Chondrocyte (in vitro differentiated cells): ENCODE data around the gene RAMAC. TPM values are rescaled to one million over a fixed set of nuclear protein-coding genes. Genes with fewer than 3 reads are reported as not detected.

ENCODE experiments used
- DNase-seq: peaks from one replicate; pipeline ENCODE4 v3.0.0; 2021; ENCODE audit warnings: mixed read lengths, low spot score
- H3K27ac Mint-ChIP-seq: one replicate; pipeline ENCODE4 v1.8.0; 2021; ENCODE audit warnings: mild to moderate bottlenecking, moderate library complexity, mixed read lengths; ENCODE audit not compliant: unreplicated experiment
- H3K27me3 Mint-ChIP-seq: 2 replicates; pipeline ENCODE4 v1.8.0; 2021; ENCODE audit warnings: low read depth, mixed read lengths
- H3K36me3 Mint-ChIP-seq: 2 replicates; pipeline ENCODE4 v1.8.0; 2021; ENCODE audit warnings: low read depth, mixed read lengths
- H3K4me1 Mint-ChIP-seq: 2 replicates; pipeline ENCODE4 v1.8.0; 2021; ENCODE audit warnings: low read depth, mild to moderate bottlenecking, mixed read lengths
- H3K4me3 Mint-ChIP-seq: one replicate; pipeline ENCODE4 v1.8.0; 2021; ENCODE audit warnings: mild to moderate bottlenecking, moderate library complexity, mixed read lengths; ENCODE audit not compliant: unreplicated experiment
- H3K9me3 Mint-ChIP-seq: 2 replicates; pipeline ENCODE4 v1.8.0; 2021; ENCODE audit warnings: low read depth, mixed read lengths
- total RNA-seq: library from RNA; stranded (reverse); gene quantifications from 3 replicates; pipeline ENCODE4 v1.2.1, GENCODE V29; 2021
- TF ChIP-seq, protein P1 (sequence below): fragments of 200-600 bp; sonication (generic); IDR thresholded peaks from 2 replicates; pipeline ENCODE4 v1.5.0; 2021; ENCODE audit warnings: antibody characterized with exemption, mild to moderate bottlenecking, moderate library complexity

Gene RAMAC
- total RNA-seq, 1 donor from 2014 or later, result 19.4 TPM

DNA sequence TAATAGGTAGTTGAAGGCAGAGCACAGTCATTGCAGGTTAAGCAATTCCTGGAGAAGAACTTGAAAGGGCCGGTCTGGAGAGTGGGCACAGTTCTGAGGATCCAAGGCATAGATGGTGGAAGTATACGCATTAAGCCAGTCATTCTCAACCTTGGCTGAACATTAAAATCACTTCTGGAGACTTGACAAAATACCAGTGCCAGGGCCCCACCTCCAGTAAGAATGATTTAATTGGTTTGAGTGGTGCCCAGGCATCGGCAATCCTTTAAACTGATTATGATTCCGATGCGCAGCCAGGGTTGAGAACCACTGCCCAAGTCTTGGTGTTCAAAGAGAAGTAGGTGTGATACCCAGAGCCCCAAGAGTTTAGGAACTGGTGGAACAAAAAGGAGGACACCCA lies 26.6 kb upstream of the RAMAC start:
- no peak overlapping the region for H3K27ac Mint-ChIP-seq
- no peaks in the 10 kb centered on the region for H3K4me1 Mint-ChIP-seq
- DNase-seq, result no peak
- H3K4me3 Mint-ChIP-seq, result no peak overlapping the region
- H3K36me3 Mint-ChIP-seq, result no peaks in the 10 kb centered on the region
- no peaks in the 10 kb centered on the region for H3K9me3 Mint-ChIP-seq
- TF ChIP-seq, protein P1, sequence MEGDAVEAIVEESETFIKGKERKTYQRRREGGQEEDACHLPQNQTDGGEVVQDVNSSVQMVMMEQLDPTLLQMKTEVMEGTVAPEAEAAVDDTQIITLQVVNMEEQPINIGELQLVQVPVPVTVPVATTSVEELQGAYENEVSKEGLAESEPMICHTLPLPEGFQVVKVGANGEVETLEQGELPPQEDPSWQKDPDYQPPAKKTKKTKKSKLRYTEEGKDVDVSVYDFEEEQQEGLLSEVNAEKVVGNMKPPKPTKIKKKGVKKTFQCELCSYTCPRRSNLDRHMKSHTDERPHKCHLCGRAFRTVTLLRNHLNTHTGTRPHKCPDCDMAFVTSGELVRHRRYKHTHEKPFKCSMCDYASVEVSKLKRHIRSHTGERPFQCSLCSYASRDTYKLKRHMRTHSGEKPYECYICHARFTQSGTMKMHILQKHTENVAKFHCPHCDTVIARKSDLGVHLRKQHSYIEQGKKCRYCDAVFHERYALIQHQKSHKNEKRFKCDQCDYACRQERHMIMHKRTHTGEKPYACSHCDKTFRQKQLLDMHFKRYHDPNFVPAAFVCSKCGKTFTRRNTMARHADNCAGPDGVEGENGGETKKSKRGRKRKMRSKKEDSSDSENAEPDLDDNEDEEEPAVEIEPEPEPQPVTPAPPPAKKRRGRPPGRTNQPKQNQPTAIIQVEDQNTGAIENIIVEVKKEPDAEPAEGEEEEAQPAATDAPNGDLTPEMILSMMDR, result no peak
- H3K27me3 Mint-ChIP-seq, result no peaks in the 10 kb centered on the region

DNA sequence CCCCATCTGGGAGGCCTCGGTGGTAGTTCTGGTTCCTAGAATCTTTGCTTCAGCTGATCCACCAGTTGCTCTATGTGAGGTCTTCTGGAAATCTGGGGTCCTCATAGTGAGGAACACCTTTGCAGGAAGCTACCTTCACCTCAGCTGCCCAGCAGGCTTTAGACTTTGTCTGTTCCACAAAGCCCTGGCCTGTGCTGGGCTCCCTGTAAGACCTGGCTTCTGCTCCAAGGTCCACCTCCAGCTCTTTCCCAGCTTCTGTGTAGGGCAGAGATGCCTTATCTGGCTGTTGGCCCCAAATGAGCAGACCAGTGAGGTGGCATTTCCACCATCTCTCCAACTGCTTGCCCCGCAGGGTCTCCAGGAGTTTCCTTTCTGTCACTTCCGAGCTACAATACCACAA lies 25.2 kb upstream of the RAMAC start:
- H3K36me3 Mint-ChIP-seq, result no peaks in the 10 kb centered on the region
- H3K27ac Mint-ChIP-seq, result no peak overlapping the region
- no peak overlapping the region for H3K4me3 Mint-ChIP-seq
- no peak for DNase-seq
- no peaks in the 10 kb centered on the region for H3K4me1 Mint-ChIP-seq
- TF ChIP-seq, protein P1, result no peak
- no peaks in the 10 kb centered on the region for H3K9me3 Mint-ChIP-seq
- no peaks in the 10 kb centered on the region for H3K27me3 Mint-ChIP-seq

DNA sequence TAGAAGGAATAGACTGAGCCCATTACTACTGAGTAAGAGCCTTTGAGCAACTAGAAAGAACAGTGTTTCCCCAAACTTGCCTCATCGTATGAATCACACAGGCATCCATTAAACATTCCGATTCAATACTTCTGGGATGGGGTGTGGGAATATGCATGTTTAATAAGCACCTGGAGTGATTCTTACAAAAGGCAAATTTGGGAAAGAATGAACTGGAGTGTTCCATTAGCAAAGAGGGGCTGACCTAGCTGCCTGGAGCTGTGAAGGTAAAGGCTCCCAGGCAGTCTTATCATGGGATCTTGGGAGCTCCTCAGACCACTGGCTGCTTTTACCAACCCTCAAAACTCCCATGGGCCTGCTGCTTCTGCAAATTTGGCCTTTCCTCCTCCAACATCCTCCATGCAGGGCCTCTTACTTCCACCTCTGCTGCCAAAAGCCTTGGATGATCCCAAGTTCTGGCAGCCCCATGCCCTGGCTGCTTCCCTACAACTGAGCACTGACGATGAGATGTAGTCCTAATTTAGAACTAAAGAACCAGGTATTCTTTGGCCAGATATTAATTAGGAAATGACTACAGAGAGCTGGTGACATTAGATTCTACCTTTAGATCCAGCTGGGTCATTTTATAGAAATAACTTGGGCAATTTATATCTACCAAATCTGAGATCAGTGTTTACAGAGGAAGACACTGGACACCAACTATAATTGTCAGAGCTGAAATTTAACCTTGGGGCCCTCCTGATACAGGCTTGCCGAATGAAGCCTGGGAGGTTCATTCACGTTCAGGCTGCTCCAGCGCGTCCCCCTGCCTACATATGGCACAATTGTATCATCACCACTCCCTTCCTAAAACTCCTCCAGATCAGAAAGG lies 22.3 kb upstream of the RAMAC start:
- no peaks in the 10 kb centered on the region for H3K36me3 Mint-ChIP-seq
- no peaks in the 10 kb centered on the region for H3K9me3 Mint-ChIP-seq
- H3K27ac Mint-ChIP-seq, result no peak overlapping the region
- TF ChIP-seq, protein P1, result no peak
- H3K4me3 Mint-ChIP-seq, result no peak overlapping the region
- H3K4me1 Mint-ChIP-seq, result no peaks in the 10 kb centered on the region
- no peak for DNase-seq
- H3K27me3 Mint-ChIP-seq, result no peaks in the 10 kb centered on the region

DNA sequence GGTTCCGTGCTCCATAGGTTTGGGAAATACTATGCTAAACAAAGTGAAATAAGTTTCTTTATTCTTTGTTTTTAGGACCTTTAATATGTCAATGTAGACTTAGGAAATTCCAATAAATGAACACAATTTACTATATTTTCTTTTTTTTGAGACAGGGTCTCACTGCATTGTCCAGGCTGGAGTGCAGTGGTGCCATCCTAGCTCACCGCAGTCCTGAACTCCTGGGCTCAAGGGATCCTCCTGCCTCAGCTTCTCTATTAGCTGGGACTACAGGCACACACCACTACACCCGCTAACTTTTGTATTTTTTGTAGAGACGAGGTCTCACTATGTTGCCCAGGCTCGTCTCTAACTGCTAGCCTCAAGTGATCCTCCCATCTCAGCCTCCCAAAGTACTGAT lies 21.1 kb upstream of the RAMAC start:
- Mint-ChIP-seq H3K27me3 (no peaks in the 10 kb centered on the region), H3K9me3 (no peaks in the 10 kb centered on the region), H3K36me3 (no peaks in the 10 kb centered on the region), H3K27ac (no peak overlapping the region), H3K4me3 (no peak overlapping the region), H3K4me1 (no peaks in the 10 kb centered on the region)
- no peak for DNase-seq
- TF ChIP-seq, protein P1, result no peak

DNA sequence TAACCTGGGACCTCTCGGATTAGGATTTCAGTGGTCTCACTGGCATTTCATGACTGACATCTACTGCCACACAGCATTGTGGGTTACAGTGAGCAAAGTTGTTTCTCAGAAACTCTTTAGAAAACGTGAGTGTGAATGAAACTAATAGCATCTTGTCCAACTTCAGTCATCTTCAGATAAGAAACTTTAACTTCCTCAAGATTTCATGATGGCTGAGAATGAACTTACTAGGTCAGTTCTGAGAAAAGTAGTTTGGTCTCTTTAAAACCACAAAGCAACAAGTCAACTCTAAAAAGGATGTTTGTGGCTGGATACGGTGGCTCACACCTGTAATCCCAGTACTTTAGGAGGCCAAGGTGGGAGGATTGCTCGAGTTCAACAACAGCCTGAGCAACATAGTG lies 19.3 kb upstream of the RAMAC start:
- Mint-ChIP-seq H3K36me3 (no peaks in the 10 kb centered on the region), H3K27ac (no peak overlapping the region), H3K4me1 (peaks cover 5% of the 10 kb centered on the region), H3K27me3 (no peaks in the 10 kb centered on the region), H3K9me3 (no peaks in the 10 kb centered on the region), H3K4me3 (no peak overlapping the region)
- no peak for DNase-seq
- TF ChIP-seq, protein P1, result no peak
